ENCODE results near the gene MED1.

The MED1 gene

GRCh38 chr17:39361064-39361463 lies 90.0 kb downstream of the MED1 start:
- no peak for FAIRE-seq

- no peak for FAIRE-seq
Measured at GRCh38 chr17:39360537-39360936, 90.5 kb downstream of the MED1 start.

- peak; percentile 25 for FAIRE-seq
Measured at GRCh38 chr17:39359994-39360393, 91.1 kb downstream of the MED1 start.

- no peak for FAIRE-seq
Measured at GRCh38 chr17:39357986-39358385, 93.1 kb downstream of the MED1 start.

- no peak for FAIRE-seq
Measured at GRCh38 chr17:39357488-39357887, 93.6 kb downstream of the MED1 start.
